Keratinocyte (primary cell): ENCODE results near the gene IARS2. TPM values are rescaled to one million over a fixed set of nuclear protein-coding genes. Genes with fewer than 3 reads are reported as not detected.

ENCODE experiments used
- DNase-seq: peaks from one replicate; pipeline ENCODE4 v3.0.0-alpha.2; 2011; ENCODE audit warnings: low read depth, missing footprints, low spot score
- FAIRE-seq: peaks from 2 replicates; lab custom pipeline; 2011; peaks lifted over from hg19 to GRCh38; lab: Jason Lieb, UNC
- H2AFZ ChIP-seq: 2 replicates; pipeline ENCODE4 v1.6.0; 2012; ENCODE audit warnings: low read length, control low read depth, inconsistent platforms; ENCODE audit not compliant: control insufficient read depth
- H3K27ac ChIP-seq: 2 replicates; pipeline ENCODE4 v1.5.1; 2011; ENCODE audit warnings: low read length; ENCODE audit not compliant: control insufficient read depth, insufficient read depth
- H3K27me3 ChIP-seq: 3 replicates; pipeline ENCODE4 v1.6.0; 2011; ENCODE audit warnings: low read length; ENCODE audit not compliant: control insufficient read depth, insufficient read depth; ENCODE audit errors: extremely low read depth
- H3K36me3 ChIP-seq, 2 experiments: 2 replicates in 1 of 2; 3 replicates in 1 of 2; pipeline ENCODE4 v1.5.1; 2011; ENCODE audit warnings: low read length in 2 of 2, mild to moderate bottlenecking in 1 of 2; ENCODE audit not compliant: control insufficient read depth in 2 of 2, insufficient read depth in 2 of 2; ENCODE audit errors: extremely low read depth in 1 of 2
- H3K4me1 ChIP-seq: 3 replicates; pipeline ENCODE4 v1.5.1; 2011; ENCODE audit warnings: low read length; ENCODE audit not compliant: control insufficient read depth, insufficient read depth; ENCODE audit errors: extremely low read depth
- H3K4me2 ChIP-seq: 3 replicates; pipeline ENCODE4 v1.6.0; 2011; ENCODE audit warnings: low read depth, low read length; ENCODE audit not compliant: control insufficient read depth, insufficient read depth; ENCODE audit errors: extremely low read depth
- H3K4me3 ChIP-seq, 3 experiments: fragments of 200-600 bp in 1 of 3; sonication (generic) in 1 of 3; 2 replicates in 2 of 3; 3 replicates in 1 of 3; pipeline ENCODE4 v1.5.1; 2011 to 2016; ENCODE audit warnings: low read length in 3 of 3, mild to moderate bottlenecking in 3 of 3, control low read depth in 2 of 3, inconsistent platforms in 1 of 3, low read depth in 1 of 3, mixed read lengths in 1 of 3, mixed run types in 1 of 3, moderate library complexity in 1 of 3; ENCODE audit not compliant: control insufficient read depth in 2 of 3, insufficient read depth in 2 of 3; ENCODE audit errors: extremely low read depth in 1 of 3
- H3K79me2 ChIP-seq: 2 replicates; pipeline ENCODE4 v1.6.0; 2012; ENCODE audit warnings: low read length; ENCODE audit not compliant: control insufficient read depth, insufficient read depth
- H3K9ac ChIP-seq: 3 replicates; pipeline ENCODE4 v1.6.0; 2011; ENCODE audit warnings: low read length; ENCODE audit not compliant: control insufficient read depth, insufficient read depth; ENCODE audit errors: extremely low read depth
- H3K9me1 ChIP-seq: 3 replicates; pipeline ENCODE4 v1.6.0; 2011; ENCODE audit warnings: low read length; ENCODE audit not compliant: control insufficient read depth, insufficient read depth; ENCODE audit errors: extremely low read depth
- H3K9me3 ChIP-seq: 2 replicates; pipeline ENCODE4 v1.5.1; 2012; ENCODE audit warnings: low read depth, low read length; ENCODE audit not compliant: control insufficient read depth
- H4K20me1 ChIP-seq: 3 replicates; pipeline ENCODE4 v1.6.0; 2011; ENCODE audit warnings: low read length; ENCODE audit not compliant: control insufficient read depth, insufficient read depth; ENCODE audit errors: extremely low read depth
- CTCF ChIP-seq, 3 experiments: IDR thresholded peaks in 1 of 3; conservative IDR thresholded peaks in 1 of 3; optimal IDR thresholded peaks in 1 of 3; 2 replicates in 2 of 3; 3 replicates in 1 of 3; pipeline versions ENCODE3 to v1.5.1; 2011; ENCODE audit warnings: low read length in 3 of 3, mild to moderate bottlenecking in 3 of 3, moderate library complexity in 2 of 3, control low read depth in 1 of 3, inconsistent platforms in 1 of 3; ENCODE audit not compliant: insufficient read depth in 2 of 3; ENCODE audit errors: extremely low read depth in 1 of 3
- EZH2 ChIP-seq: IDR thresholded peaks from one replicate; pipeline ENCODE4 v1.6.1; 2012; ENCODE audit warnings: inconsistent platforms, mild to moderate bottlenecking, low read length, moderate library complexity
- dilution Hi-C: fragments of 300-500 bp; cut with MboI; formaldehyde crosslinking; loops from one replicate; pipeline ENCODE4 v1.7.0; 2020; ENCODE audit warnings: low sequenced_read_pairs; ENCODE audit not compliant: extremely low pct_ligation_motif_present
- polyA plus RNA-seq, 5 experiments: library from polyadenylated mRNA; depleted of rRNA in 3 of 5; stranded (reverse) in 3 of 5; stranded (forward) in 1 of 5; unstranded in 1 of 5; fragments of >200 nt; gene quantifications; 1 replicate in 1 of 5; 2 replicates in 3 of 5; 3 replicates in 1 of 5; pipeline versions ENCODE4 v1.2.1 to v1.2.3, GENCODE V29; 2011 to 2012; ENCODE audit warnings: missing spikeins in 2 of 5, low read depth in 1 of 5, low replicate concordance in 1 of 5

Gene IARS2
- polyA plus RNA-seq, 1 donor (not counting 4 experiments of a cell fraction or from before 2014, with no cell fraction given), result 69.0 TPM

GRCh38 chr1:220089650-220090556 is 4.0 kb upstream of the IARS2 start, which contains the start of gene BPNT1:
Gene BPNT1, minus strand, starts transcription at chr1:220089788. Its CDS starts 9,942 bp downstream, at chr1:220079846.
- peak; percentile 86 for DNase-seq
- peak in 1 of 3 experiments; percentile 9 for TF ChIP-seq CTCF (optimal IDR thresholded peaks at IDR 0.05 in 1 of 3, IDR thresholded peaks at IDR 0.05 in 1 of 3, conservative IDR thresholded peaks at IDR 0.05 in 1 of 3; ENCODE audit: extremely low read depth in 1 of 3, insufficient read depth in 2 of 3, low read length in 3 of 3)
- no peak for TF ChIP-seq EZH2

GRCh38 chr1:220092694-220093093 is 1.2 kb upstream of the IARS2 start:
- TF ChIP-seq CTCF (optimal IDR thresholded peaks at IDR 0.05 in 1 of 3, IDR thresholded peaks at IDR 0.05 in 1 of 3, conservative IDR thresholded peaks at IDR 0.05 in 1 of 3; ENCODE audit: extremely low read depth in 1 of 3, insufficient read depth in 2 of 3, low read length in 3 of 3) (no peak), EZH2 (no peak)
- peaks cover 8% of the 10 kb centered on the region for H3K4me1 ChIP-seq
- dilution Hi-C loops, result no loop called here

More at GRCh38 chr1:220089650-220090556, 4.0 kb upstream of the IARS2 start, which contains the start of gene BPNT1:
- dilution Hi-C loops, result no loop called here
- H3K79me2 ChIP-seq, result peaks cover 17% of the 10 kb centered on the region
- H3K27me3 ChIP-seq, result no peaks in the 10 kb centered on the region
- H3K9me1 ChIP-seq, result no peaks in the 10 kb centered on the region
- H3K27ac ChIP-seq, result peak within 1 kb of the TSS; percentile 50
- no peaks in the 10 kb centered on the region for H3K36me3 ChIP-seq
- peak; percentile 92 for FAIRE-seq
- H3K4me1 ChIP-seq, result peaks cover 5% of the 10 kb centered on the region
- H4K20me1 ChIP-seq, result no peaks in the 10 kb centered on the region
- H3K9ac ChIP-seq, result peak within 1 kb of the TSS; percentile 76
- peak within 1 kb of the TSS; percentile 92 for H2AFZ ChIP-seq
- H3K4me3 ChIP-seq, result peak within 1 kb of the TSS; percentile 59 to 91 (median 81)
- H3K9me3 ChIP-seq, result no peaks in the 10 kb centered on the region
- peak within 1 kb of the TSS; percentile 96 for H3K4me2 ChIP-seq

More at GRCh38 chr1:220092694-220093093, 1.2 kb upstream of the IARS2 start:
- H3K9ac ChIP-seq, result no peak overlapping the region
- no peak overlapping the region for H3K4me3 ChIP-seq
- peaks cover 29% of the 10 kb centered on the region for H3K79me2 ChIP-seq
- peaks cover 0 to 5% of the 10 kb centered on the region in 2 experiments for H3K36me3 ChIP-seq
- H4K20me1 ChIP-seq, result no peaks in the 10 kb centered on the region
- no peak for FAIRE-seq
- no peak for DNase-seq
- no peak overlapping the region for H3K27ac ChIP-seq
- H3K27me3 ChIP-seq, result no peaks in the 10 kb centered on the region
- H2AFZ ChIP-seq, result no peak overlapping the region
- H3K9me3 ChIP-seq, result no peaks in the 10 kb centered on the region
- H3K9me1 ChIP-seq, result no peaks in the 10 kb centered on the region
- no peak overlapping the region for H3K4me2 ChIP-seq
